ENCODE results near the gene SEPTIN5.

SEPTIN5 gene

DNA sequence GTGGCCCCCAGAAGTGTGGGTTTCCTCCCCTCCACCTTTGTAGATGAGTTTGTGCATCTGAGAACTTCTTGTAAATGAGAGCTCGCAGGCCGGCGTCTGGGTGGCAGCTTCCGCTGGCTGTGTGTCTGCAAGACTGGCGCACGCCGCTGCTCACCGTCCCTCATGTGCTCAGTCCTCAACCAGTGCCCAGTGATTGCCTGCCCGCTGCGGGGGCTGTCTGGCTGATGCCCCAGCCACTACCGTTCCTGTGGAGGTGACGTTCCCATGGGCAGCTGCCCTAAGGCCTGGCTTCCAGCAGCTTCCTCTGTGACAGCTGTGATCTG lies 55.1 kb downstream of the SEPTIN5 start:
- H3K4me3 ChIP-seq (ENCODE audit: control insufficient read depth, low read depth, low read length) = no peak overlapping the region
- no peak for TF ChIP-seq CTCF (IDR thresholded peaks at IDR 0.05; ENCODE audit: control insufficient read depth, insufficient read depth, low read depth, low read length, missing control alignments)

DNA sequence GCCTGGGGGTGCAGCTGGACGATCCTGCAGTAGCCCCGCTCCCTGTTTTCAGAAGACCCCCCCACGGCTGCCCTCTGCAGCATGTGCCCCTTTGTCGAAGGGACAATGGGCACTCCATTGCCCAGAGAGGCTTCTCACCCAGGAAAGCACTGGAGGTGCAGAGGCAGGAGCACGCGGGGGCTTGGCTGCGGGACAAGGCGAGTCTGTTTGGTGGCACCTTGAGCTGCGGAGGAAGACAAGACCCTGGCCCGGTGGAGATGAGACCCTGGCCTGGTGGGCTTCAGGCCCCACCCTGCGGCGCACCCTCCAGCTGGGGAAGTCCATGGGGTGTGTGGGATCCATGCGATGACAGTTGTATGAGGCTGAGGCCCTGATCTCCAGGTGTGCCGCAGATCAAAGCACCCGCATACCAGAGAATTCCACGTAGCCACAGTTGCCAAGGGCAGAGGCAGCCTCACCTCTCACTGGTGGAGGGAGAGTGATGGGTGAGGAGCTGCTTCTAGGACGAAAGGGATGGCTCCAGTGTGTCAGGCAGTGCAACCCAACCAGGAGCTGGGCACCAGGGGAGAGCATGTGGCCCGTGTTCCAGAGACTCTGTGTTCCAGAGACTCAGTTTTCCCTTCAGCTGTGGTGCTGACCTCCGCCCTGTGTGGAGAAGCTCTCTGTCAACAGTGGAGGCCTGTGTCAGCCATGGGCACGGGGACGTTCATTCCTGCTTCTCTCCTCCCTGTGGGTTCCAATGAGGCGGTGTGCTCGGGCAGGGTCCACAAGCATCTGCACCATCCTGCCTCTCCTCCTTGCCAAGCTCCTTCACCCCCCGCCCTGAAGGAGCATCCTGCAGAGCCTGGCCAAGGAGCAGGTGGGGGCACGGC lies 56.3 kb downstream of the SEPTIN5 start:
- no peak for DNase-seq (ENCODE audit: low read depth)
- no peak overlapping the region for H3K4me3 ChIP-seq (ENCODE audit: control insufficient read depth, low read depth, low read length)
- no peak for TF ChIP-seq CTCF (IDR thresholded peaks at IDR 0.05; ENCODE audit: control insufficient read depth, insufficient read depth, low read depth, low read length, missing control alignments)

More for the DNA sequence above, 55.1 kb downstream of the SEPTIN5 start:
- DNase-seq (ENCODE audit: low read depth) = no peak

DNA sequence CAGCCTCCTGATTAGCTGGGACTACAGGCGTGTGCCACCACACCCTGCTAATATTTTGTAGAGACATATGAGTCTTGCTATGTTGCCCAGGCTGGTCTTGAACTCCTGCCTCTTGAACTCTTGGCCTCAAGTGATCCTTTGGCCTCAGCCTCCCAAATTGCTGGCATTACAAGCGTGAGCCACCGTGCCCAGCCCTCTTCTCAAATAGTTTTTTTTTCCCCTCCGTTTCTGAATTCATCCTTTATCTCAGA lies 58.0 kb downstream of the SEPTIN5 start:
- no peak for TF ChIP-seq CTCF (IDR thresholded peaks at IDR 0.05; ENCODE audit: control insufficient read depth, insufficient read depth, low read depth, low read length, missing control alignments)
- H3K4me3 ChIP-seq (ENCODE audit: control insufficient read depth, low read depth, low read length) = no peak overlapping the region

More for the DNA sequence above, 58.0 kb downstream of the SEPTIN5 start:
- DNase-seq (ENCODE audit: low read depth) = no peak

All from AG09309 (cell line).